ENCODE results near the gene OXA1L.
"Not testable (repeated sequence)": the region's sequence is repeated elsewhere in the genome, so short reads cannot be mapped to it uniquely, and the experiment has no call there.

OXA1L gene

GRCh38 chr14:22780105-22780679 is 13.7 kb downstream of the OXA1L start:
- peaks cover 13% of the 10 kb centered on the region for H3K36me3 ChIP-seq (ENCODE audit: control insufficient read depth, insufficient read depth, low read length)
- 67% methylated on average over 1 of the region's 2 CpGs; no CpG with 5 or more reads in 1 of the 2 experiments for WGBS, 2 experiments (ENCODE audit: insufficient coverage in 2 of 2)
- peak overlapping the region; percentile 33 for H3K27ac ChIP-seq (ENCODE audit: low read depth, low read length, severe bottlenecking)
- no peaks in the 10 kb centered on the region for H3K9me3 ChIP-seq (ENCODE audit: control insufficient read depth, low read length)
- no peak overlapping the region for H3K4me3 ChIP-seq (ENCODE audit: extremely low read depth, insufficient read depth, low read length, poor library complexity, severe bottlenecking)
- peaks cover 25% of the 10 kb centered on the region for H3K4me1 ChIP-seq (ENCODE audit: control insufficient read depth, insufficient read depth, low read length, poor library complexity, severe bottlenecking)

DNA sequence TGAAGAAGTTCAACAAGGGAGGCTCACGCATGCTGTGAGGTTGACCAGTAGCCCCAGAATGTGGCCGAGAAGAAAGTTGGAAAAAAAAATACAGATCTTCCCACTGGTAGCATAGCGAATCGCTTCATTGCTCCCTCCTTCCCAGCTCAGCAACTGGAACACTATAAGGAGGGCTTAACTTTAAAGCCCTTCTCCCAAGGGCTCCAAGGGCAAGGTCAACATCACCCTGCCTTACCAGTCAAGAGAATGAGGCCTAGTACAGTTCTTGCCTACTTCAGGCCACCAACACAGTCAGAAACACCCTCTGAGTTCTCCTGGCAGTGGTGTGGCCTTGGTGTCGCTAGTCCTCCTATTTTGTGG is 14.4 kb downstream of the OXA1L start:
- H3K4me1 ChIP-seq (ENCODE audit: control insufficient read depth, insufficient read depth, low read length, poor library complexity, severe bottlenecking), result peaks cover 25% of the 10 kb centered on the region
- peaks cover 7% of the 10 kb centered on the region for H3K36me3 ChIP-seq (ENCODE audit: control insufficient read depth, insufficient read depth, low read length)
- no peak overlapping the region for H3K4me3 ChIP-seq (ENCODE audit: extremely low read depth, insufficient read depth, low read length, poor library complexity, severe bottlenecking)
- H3K9me3 ChIP-seq (ENCODE audit: control insufficient read depth, low read length), result no peaks in the 10 kb centered on the region
- WGBS, 2 experiments (ENCODE audit: insufficient coverage in 2 of 2), result 95 to 97% methylated on average over 3 to 5 of the region's 5 CpGs
- H3K27ac ChIP-seq (ENCODE audit: low read depth, low read length, severe bottlenecking), result peak overlapping the region; percentile 11

DNA sequence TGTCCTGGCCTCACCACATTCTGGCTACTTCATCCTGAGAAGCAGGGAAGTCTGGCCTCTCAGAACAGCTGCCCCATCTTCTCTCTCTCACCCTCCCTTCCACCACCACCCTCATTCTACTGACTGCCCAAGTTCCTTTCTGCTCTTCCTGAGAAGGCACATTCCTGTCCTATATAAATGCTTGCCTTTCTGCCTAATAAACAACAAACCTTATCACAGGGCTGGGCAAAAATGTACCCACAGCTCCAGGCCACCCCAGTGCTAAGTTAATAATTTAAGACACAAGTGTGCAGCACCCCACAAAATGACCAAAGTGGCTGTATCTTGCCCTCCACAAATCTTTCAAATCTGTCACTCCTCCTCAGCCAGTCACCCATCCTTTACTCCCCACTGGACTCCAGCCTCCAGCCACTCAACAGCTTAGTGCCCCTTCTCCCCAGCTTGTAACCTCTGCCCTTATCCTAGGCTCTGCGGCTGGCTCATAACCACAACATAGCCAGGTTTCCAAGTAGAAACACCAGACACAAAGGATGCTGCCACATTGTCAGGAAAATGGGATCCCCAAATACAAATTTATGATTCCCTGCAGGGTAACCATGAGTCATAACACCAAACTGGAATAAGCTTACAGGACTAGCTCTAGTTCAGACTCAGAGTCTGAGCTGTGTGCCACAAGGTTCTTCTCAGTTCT is 15.0 kb downstream of the OXA1L start:
- 0% methylated on average over 1 of the region's 1 CpG for WGBS, 2 experiments (ENCODE audit: insufficient coverage in 2 of 2)
- peaks cover 25% of the 10 kb centered on the region for H3K4me1 ChIP-seq (ENCODE audit: control insufficient read depth, insufficient read depth, low read length, poor library complexity, severe bottlenecking)
- no peaks in the 10 kb centered on the region for H3K9me3 ChIP-seq (ENCODE audit: control insufficient read depth, low read length)
- H3K36me3 ChIP-seq (ENCODE audit: control insufficient read depth, insufficient read depth, low read length), result peaks cover 2% of the 10 kb centered on the region
- peak overlapping the region; percentile 11 for H3K27ac ChIP-seq (ENCODE audit: low read depth, low read length, severe bottlenecking)
- H3K4me3 ChIP-seq (ENCODE audit: extremely low read depth, insufficient read depth, low read length, poor library complexity, severe bottlenecking), result no peak overlapping the region

DNA sequence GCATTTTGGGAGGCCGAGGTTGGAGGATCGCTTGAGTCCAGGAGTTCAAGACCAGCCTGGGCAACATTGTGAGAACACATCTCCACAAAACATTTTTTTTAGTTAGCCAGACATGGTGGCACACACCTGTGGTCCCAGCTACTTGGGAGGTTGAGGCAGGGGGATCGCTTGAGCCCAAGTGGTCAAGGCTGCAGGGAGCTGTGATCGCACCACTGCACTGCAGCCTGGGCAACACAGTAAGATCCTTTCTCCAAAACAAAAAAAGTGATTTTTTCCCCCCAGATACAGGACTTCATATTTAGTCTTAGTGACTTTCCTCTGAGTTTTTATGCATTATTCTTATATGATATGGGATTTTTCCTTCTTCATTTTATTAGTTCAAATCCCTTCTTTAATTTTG is 20.2 kb downstream of the OXA1L start:
- Histone ChIP-seq H3K36me3 (ENCODE audit: control insufficient read depth, insufficient read depth, low read length) (no peaks in the 10 kb centered on the region), H3K4me3 (ENCODE audit: extremely low read depth, insufficient read depth, low read length, poor library complexity, severe bottlenecking) (no peak overlapping the region), H3K27ac (ENCODE audit: low read depth, low read length, severe bottlenecking) (no peak overlapping the region), H3K9me3 (ENCODE audit: control insufficient read depth, low read length) (no peaks in the 10 kb centered on the region), H3K4me1 (ENCODE audit: control insufficient read depth, insufficient read depth, low read length, poor library complexity, severe bottlenecking) (peaks cover 18% of the 10 kb centered on the region)
- WGBS, 2 experiments (ENCODE audit: insufficient coverage in 2 of 2), result 100% methylated on average over 3 of the region's 4 CpGs

GRCh38 chr14:22791301-22791700 is 24.8 kb downstream of the OXA1L start:
- Histone ChIP-seq H3K4me1 (ENCODE audit: control insufficient read depth, insufficient read depth, low read length, poor library complexity, severe bottlenecking) (peaks cover 13% of the 10 kb centered on the region), H3K4me3 (ENCODE audit: extremely low read depth, insufficient read depth, low read length, poor library complexity, severe bottlenecking) (no peak overlapping the region), H3K36me3 (ENCODE audit: control insufficient read depth, insufficient read depth, low read length) (no peaks in the 10 kb centered on the region), H3K9me3 (ENCODE audit: control insufficient read depth, low read length) (no peaks in the 10 kb centered on the region), H3K27ac (ENCODE audit: low read depth, low read length, severe bottlenecking) (peak overlapping the region; percentile 49)
- 81 to 88% methylated on average over 2 to 3 of the region's 3 CpGs for WGBS, 2 experiments (ENCODE audit: insufficient coverage in 2 of 2)

DNA sequence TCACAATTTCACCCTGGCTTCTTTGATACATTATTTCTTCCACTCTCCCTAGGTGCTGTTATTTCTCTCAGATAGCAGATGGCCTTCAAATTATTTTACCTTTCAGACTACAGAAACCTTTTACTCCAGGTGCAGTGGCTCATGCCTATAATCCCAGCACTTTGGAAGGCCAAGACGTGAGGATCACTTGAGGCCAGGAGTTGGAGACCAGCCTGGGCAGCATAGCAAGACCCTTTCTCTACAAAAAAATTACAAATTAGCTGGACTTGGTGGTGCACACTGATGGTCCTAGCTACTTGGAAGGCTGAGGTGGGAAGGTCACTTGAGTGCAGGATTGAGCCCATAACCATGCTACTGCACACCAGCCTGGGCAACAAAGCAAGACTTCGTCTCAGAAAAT is 25.7 kb downstream of the OXA1L start:
- WGBS, 2 experiments (ENCODE audit: insufficient coverage in 2 of 2), result 90 to 94% methylated on average over 2 of the region's 2 CpGs
- Histone ChIP-seq H3K4me3 (ENCODE audit: extremely low read depth, insufficient read depth, low read length, poor library complexity, severe bottlenecking) (no peak overlapping the region), H3K9me3 (ENCODE audit: control insufficient read depth, low read length) (no peaks in the 10 kb centered on the region), H3K4me1 (ENCODE audit: control insufficient read depth, insufficient read depth, low read length, poor library complexity, severe bottlenecking) (peaks cover 21% of the 10 kb centered on the region), H3K27ac (ENCODE audit: low read depth, low read length, severe bottlenecking) (no peak overlapping the region), H3K36me3 (ENCODE audit: control insufficient read depth, insufficient read depth, low read length) (no peaks in the 10 kb centered on the region)

DNA sequence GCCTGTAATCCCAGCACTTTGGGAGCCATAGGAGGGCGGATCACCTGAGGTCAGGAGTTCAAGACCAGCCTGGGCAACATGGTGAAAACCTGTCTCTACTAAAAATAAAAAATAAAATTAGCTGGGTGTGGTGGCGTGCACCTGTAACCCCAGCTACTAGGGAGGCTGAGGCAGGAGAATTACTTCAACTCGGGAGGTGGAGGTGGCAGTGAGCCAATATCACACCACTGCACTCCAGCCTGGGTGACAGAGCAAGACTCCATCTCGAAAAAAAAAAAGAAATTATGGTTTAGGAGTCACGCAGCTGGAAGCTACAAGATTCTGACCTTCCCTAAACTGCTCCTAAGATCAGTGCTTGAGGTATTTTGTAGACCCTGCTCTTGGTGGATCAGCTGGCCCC is 27.1 kb downstream of the OXA1L start:
- WGBS, 2 experiments (ENCODE audit: insufficient coverage in 2 of 2), result 91% methylated on average over 3 of the region's 5 CpGs
- not testable (repeated sequence) for H3K9me3 ChIP-seq (ENCODE audit: control insufficient read depth, low read length); H3K4me3 ChIP-seq (ENCODE audit: extremely low read depth, insufficient read depth, low read length, poor library complexity, severe bottlenecking); H3K36me3 ChIP-seq (ENCODE audit: control insufficient read depth, insufficient read depth, low read length); H3K27ac ChIP-seq (ENCODE audit: low read depth, low read length, severe bottlenecking)
- H3K4me1 ChIP-seq (ENCODE audit: control insufficient read depth, insufficient read depth, low read length, poor library complexity, severe bottlenecking), result peaks cover 25% of the 10 kb centered on the region

DNA sequence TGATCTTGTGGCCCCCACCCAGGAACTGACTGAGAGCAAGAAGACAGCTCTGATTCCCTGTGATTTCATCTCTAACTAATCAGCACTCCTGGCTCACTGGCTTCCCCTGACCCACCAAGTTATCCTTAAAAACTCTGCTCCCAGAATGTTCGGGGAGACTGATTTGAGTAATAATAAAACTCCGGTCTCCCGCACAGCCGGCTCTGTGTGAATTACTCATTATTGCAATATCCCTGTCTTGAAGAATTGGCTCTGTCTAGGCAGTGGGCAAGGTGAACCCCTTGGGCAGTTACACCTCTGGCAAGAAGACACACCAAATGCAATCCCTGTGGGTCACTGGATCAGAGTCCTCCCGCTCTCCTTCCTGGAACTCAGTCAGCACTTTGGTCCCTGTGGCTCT is 27.5 kb downstream of the OXA1L start:
- H3K4me1 ChIP-seq (ENCODE audit: control insufficient read depth, insufficient read depth, low read length, poor library complexity, severe bottlenecking), result peaks cover 25% of the 10 kb centered on the region
- no peaks in the 10 kb centered on the region for H3K36me3 ChIP-seq (ENCODE audit: control insufficient read depth, insufficient read depth, low read length)
- WGBS, 2 experiments (ENCODE audit: insufficient coverage in 2 of 2), result 50 to 63% methylated on average over 2 to 3 of the region's 5 CpGs
- H3K4me3 ChIP-seq (ENCODE audit: extremely low read depth, insufficient read depth, low read length, poor library complexity, severe bottlenecking), result no peak overlapping the region
- no peaks in the 10 kb centered on the region for H3K9me3 ChIP-seq (ENCODE audit: control insufficient read depth, low read length)
- H3K27ac ChIP-seq (ENCODE audit: low read depth, low read length, severe bottlenecking), result no peak overlapping the region

DNA sequence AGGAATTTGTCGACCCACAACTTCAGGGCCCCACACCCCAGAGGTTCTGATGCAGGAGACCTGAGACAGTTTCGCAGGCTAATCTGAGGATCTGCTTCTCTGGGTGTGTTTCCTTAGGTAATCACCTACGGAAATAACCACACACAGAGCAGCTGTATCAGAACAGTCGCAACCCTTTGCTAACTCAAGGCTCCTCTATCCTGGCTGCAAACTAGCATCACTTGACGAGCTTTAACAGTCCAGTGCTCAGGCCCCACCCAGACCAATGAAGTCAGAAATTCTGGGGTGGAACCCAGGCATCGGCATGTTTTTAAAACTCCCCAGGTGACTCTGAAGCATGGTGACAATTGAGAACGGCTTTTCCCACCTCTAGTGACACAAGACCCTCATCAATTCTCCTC is 28.1 kb downstream of the OXA1L start:
- H3K4me3 ChIP-seq (ENCODE audit: extremely low read depth, insufficient read depth, low read length, poor library complexity, severe bottlenecking), result no peak overlapping the region
- H3K27ac ChIP-seq (ENCODE audit: low read depth, low read length, severe bottlenecking), result no peak overlapping the region
- WGBS, 2 experiments (ENCODE audit: insufficient coverage in 2 of 2), result 92 to 98% methylated on average over 6 to 7 of the region's 7 CpGs
- H3K4me1 ChIP-seq (ENCODE audit: control insufficient read depth, insufficient read depth, low read length, poor library complexity, severe bottlenecking), result peaks cover 25% of the 10 kb centered on the region
- no peaks in the 10 kb centered on the region for H3K36me3 ChIP-seq (ENCODE audit: control insufficient read depth, insufficient read depth, low read length)
- H3K9me3 ChIP-seq (ENCODE audit: control insufficient read depth, low read length), result no peaks in the 10 kb centered on the region

DNA sequence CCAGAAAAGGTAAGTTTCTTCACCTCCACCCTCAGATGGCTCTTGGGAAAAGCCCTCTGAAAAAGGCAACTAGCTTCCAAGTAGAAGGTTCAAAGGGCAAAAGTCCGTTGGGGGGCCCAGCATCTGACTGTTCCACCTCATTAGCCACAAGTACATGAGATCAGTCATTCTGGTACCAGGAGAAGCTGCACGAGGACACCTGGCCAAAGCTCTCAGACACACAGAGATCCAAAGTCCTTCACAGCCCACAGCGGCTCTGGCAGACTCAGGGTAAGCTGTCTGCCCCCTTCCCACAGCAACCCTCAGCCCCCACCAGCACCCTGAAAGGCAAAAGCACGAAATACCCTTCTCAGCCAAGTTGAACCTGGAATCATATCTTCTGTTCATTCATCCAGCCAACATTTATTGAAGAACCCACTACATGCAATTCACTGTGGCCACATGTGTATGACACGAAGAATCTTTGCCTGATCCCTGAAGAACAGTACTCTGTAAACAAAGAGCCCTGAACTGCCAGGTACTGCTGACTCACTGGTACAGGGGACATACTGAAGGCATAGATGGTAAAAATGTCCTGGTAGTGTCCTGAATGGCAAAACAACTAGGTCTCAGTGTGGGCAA is 29.7 kb downstream of the OXA1L start:
- H3K27ac ChIP-seq (ENCODE audit: low read depth, low read length, severe bottlenecking), result no peak overlapping the region
- H3K9me3 ChIP-seq (ENCODE audit: control insufficient read depth, low read length), result no peaks in the 10 kb centered on the region
- 65 to 77% methylated on average over 5 of the region's 5 CpGs for WGBS, 2 experiments (ENCODE audit: insufficient coverage in 2 of 2)
- peaks cover 17% of the 10 kb centered on the region for H3K4me1 ChIP-seq (ENCODE audit: control insufficient read depth, insufficient read depth, low read length, poor library complexity, severe bottlenecking)
- no peaks in the 10 kb centered on the region for H3K36me3 ChIP-seq (ENCODE audit: control insufficient read depth, insufficient read depth, low read length)
- H3K4me3 ChIP-seq (ENCODE audit: extremely low read depth, insufficient read depth, low read length, poor library complexity, severe bottlenecking), result no peak overlapping the region
